Dermis blood vessel endothelial cell (primary cell): Measurements from ENCODE around the gene PTPN1. TPM values are rescaled to one million over a fixed set of nuclear protein-coding genes. Genes with fewer than 3 reads are reported as not detected.
"Not testable (repeated sequence)": the region's sequence is repeated elsewhere in the genome, so short reads cannot be mapped to it uniquely, and the experiment has no call there.

Experiments used
- DNase-seq: peaks from one replicate; pipeline ENCODE4 v3.0.0; 2010
- total RNA-seq: library from RNA; depleted of rRNA; stranded (reverse); fragments of >200 nt; gene quantifications from 2 replicates; pipeline ENCODE4 v1.2.3, GENCODE V29; 2014

PTPN1 gene
- total RNA-seq, 1 donor from 2014 or later: 28.8 TPM

DNA sequence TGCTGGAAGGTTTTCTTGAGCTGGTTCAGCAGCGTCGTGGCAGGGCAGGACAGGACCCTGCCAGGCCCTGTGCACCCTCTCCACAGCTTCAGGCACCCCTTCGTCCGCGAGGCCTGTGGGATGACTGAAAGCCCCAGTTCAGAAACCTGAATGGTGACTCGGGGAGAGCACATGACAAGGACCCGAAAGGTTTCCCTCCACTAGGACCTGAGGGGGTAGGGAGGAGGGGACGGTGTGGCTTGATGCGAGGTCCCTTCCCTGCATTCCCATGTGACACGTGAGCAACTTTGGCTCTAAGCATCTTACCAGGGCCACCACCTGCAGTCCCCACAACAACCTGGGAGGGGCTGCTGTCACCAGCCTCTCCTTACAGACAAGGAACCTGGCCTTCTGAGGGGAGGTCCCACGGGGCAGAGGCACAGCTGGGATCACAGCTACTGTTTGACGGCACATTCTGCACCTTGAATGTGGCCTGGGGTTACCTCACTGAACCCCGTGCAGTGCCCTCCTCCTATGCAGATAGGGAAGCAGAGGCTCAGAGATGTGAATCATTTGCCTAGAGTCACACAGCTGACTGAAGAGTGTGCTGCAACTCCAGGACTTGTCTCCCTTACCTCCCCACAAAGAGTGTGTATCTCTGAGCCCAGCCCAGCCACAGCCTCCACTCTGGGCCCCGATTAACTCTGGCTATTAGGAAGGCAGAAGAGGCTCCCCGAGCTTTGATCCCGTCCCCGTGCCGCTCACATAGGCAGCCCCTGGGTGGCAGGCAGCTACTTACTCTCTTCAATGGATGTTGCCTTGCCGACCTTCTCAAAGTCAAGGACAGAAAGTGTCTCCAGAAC, 84.6 kb downstream of the PTPN1 start:
- no peak for DNase-seq

DNA sequence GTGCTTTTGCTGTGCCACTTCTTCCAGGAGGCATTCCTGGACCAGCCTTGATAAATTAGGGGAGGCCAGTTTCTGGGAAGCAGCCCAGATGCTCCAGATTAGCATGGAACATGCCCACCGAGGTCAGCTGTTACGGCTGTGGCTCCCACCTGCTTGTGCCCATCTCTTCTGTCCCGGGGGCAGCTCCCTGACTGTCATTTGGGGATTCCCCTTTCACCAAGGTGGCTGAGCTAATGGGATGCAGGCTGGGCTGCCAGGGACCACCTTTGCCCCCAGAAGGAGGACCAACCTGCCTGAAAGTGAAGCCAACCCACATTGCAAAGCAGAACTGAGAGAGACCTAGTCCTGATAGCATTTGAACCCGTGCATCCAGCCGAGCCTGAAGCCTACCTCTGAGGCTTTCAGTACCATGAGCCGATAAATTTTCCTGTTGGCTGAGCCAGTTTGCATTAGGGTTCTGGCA, 85.3 kb downstream of the PTPN1 start:
- DNase-seq: no peak

GRCh38 chr20:50595988-50596693, 86.0 kb downstream of the PTPN1 start:
- DNase-seq: no peak

- DNase-seq: no peak
These were observed 86.5 kb downstream of the PTPN1 start for GRCh38 chr20:50596694-50597021.

GRCh38 chr20:50597406-50597969, 87.3 kb downstream of the PTPN1 start:
- no peak for DNase-seq

DNA sequence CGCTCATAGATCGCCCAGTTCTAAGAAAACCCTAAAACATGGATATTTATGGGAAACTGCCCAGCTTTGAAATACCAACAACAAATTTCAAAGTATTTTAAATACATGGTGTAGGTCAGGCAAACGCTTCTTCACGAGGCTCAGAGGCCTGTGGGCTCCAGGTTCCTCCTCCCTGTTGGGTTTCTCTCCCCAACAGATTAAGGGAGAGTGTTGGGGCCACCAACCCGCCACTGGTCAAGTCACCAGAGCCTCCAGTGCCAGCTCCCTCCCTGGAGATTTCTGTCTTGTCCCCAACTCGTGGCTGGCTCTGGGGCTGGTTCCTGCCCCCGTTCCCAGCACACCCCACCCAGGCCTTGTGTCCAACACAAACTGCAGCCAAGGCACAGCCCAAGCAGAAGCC, 87.9 kb downstream of the PTPN1 start:
- DNase-seq: no peak

- not testable (repeated sequence) for DNase-seq
These were observed 88.6 kb downstream of the PTPN1 start for GRCh38 chr20:50598768-50599167.

- DNase-seq: no peak
These were observed 90.2 kb downstream of the PTPN1 start for GRCh38 chr20:50600281-50600895.

DNA sequence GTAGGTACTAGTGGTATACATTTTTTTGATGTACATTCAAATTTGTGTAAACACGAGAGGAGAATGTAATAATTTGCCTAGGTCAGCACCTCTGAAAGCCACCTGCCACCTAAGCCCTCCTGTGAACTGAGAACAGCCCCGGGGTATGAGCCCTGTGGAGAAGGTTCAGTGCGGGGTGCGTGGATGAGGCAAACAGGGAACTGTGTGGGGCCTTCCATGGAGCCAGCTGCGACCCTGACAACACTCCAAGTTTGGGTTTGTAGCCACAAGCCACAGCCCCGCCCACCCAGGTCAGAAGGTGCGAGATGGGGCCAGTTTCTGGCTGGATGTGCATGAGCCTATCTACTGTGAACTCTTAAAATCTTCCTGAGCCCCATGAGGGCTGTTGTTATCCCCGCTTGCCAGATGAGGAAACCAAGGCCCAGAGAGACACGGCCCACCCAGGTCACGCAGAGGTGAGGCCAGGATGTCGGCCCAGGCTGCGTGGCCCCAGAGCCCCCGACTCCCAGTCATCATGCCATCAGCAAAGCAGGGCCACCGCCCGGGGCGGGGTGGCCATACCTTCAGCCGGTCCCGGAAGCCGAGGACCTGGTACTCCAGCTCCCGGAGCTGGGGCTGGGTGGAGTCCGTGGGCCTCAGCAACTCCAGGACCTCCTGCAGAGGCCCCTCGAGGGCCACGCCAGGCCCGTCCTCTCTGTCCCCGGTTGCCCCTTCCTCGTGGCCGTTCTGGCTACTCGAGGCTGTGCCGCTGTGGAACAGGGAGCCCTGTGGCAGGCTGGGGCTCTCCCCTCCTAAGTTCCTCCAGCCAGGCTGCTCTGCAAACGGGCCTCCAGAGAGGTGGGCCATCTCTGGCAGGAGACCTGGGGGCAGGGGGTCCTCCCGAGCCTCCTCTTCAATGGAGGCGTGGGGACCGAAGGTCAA, 91.6 kb downstream of the PTPN1 start:
- no peak for DNase-seq

DNA sequence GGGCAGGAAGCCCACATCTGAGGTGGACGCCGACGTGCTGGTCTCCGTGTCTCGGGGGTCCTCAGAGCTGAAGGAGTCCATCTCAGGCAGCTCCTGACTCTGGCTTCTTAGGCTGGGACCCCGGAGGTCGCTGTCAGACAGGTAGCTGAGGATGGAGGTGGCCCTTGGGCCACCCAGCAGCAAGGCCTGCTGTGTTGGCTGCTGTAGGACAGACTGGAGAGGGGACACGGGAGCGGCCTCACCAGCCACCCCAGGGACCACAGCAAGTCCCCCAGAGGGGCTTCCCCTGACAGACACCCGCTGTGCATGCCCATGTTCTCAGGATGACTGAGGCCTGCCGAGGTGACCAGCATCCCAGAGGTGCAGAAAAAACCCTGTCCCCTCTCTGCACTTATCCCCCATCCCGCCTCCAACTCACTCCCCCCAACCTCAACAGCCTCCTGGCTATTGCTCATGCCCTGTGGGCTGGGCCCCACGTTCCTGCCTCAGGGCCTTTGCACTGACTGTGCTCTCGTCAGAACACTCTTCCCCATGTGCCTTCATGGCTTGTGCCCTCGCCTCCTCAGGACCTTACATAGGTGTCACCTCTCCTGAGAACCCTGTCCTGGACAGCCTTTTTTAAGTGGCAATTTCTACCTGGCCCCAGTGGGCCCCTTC, 92.4 kb downstream of the PTPN1 start:
- DNase-seq: no peak

DNA sequence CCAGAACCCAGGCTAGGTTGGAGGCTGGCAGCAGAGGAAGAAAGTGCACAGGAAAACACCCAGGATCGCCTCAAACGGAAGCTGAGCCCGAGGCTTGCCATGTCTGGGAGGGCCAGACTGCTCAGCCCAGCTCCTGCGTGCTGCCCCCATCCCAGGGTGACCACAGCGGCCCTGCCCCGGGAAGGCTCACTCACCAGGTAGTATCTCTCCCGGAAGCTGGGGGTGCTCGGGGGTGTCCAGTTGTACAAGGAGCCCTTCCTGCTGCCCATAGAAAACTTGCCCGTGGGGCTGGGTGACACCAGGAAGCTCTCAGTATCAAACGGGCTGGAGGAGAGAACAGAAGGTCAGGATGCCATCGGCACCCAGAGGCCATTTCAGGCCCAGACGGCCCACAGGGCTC, 94.3 kb downstream of the PTPN1 start:
- DNase-seq: no peak

- no peak for DNase-seq
These were observed 95.0 kb downstream of the PTPN1 start for GRCh38 chr20:50605136-50605535.

GRCh38 chr20:50607436-50607835, 97.3 kb downstream of the PTPN1 start:
- DNase-seq: no peak

DNA sequence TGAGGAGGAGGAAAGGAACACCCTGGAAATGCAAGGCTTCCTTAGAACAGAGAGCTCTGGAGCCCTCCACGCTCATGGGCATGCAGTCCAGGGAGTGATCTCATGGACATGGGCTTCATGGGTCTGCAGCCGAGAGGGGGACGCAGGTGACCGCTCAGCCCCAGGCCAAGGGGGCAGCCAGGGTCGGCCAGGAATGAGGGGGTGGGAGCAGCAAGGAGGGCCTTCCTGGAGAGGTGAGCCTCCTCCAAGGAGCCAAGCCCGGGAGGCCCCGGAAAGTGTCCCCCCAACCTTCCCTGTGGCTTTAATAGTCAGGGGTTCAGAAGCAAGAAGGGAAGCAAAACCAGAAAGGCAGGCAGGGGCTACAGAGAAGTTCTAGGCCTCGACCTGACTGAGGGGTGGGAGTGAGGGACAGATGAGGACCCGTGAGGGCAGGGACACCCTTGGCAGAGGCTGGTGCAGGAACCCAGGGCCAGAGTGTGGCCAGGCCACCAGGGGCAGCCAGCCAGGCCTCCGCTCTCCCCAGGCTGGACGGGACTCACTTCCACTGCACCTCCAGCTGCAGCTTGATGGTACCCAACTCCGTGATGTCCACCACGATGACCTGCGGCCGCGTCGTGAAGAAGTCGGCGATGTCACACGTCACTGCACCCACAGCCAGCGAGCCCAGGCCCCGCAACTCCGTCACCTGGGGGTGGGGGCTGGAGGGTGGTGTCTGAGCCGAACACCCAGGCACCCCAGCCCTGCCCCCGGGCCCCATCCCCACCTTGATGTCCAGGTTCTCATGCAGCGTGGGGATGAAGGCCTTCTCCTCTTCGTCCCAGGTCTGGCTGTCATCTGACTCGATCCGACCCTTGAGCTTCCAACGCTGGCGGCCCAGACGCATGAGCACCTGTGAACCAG, 97.9 kb downstream of the PTPN1 start:
- DNase-seq: no peak

GRCh38 chr20:50608750-50609104, 98.5 kb downstream of the PTPN1 start:
- DNase-seq: no peak

DNA sequence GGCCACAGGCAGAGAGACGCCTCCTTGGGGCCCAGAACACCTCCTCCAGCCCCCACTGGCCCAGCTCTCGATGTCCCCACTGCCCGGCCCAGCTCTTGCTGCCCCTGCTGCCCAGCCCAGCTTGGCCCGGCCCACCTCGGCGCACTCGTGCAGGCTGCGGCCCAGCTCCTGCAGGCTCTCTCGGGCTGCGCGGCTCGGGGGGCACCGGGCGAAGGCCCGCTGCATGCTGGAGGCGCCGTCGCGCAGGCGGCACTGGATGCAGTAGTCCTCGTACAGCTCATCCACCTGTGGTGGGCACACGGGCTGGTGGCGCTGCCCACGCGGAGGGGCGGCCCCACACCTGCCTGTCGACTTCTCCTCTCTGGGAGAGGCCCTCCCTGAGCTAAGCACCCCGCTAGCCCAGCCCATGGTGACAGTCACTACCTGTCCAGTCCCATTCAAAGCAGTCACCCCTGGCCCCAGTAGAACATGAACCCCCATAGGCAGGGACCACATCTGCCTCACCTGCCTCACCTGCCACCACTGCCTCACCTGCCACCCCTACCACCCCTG, 99.3 kb downstream of the PTPN1 start:
- DNase-seq: no peak

- DNase-seq: no peak
These were observed 100.1 kb downstream of the PTPN1 start for GRCh38 chr20:50610212-50610718.

DNA sequence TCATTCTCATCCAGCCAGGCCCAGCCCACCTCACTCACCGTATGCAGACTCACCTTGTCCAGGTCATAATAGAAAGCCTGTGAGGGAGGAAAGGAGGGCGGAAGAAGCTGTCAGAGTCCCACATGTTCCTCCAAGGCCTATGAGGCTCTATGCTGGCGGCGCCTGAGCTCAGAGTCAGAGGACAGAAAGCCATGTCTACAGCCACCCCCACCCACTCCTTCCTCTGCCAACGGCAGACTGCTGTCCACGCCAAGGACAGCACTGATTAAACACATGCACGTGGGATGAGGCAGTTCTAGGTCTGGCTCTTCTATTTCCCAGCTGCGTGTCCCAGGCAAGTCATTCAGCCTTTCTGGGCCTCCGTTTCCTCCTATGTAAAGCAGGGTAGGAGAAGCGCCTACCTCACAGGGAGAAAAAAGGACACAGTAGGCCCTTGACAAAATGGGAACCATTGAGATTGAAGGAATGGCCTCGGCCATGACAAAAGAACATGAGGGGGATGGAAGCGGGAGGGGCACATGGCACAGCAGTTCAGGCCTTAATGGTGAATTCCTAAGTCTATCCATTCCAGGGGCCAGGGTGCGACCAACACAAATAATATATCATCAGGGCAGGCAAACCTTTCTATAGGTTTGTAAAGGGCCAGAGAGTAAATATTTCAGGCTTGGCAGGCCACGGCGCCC, 101.1 kb downstream of the PTPN1 start:
- no peak for DNase-seq

GRCh38 chr20:50613438-50614169, 103.4 kb downstream of the PTPN1 start:
- no peak for DNase-seq
